HepG2 (cell line): ENCODE results near the gene GDE1. TPM values are rescaled to one million over a fixed set of nuclear protein-coding genes. Genes with fewer than 3 reads are reported as not detected.

Experiments
- CEBPB ChIP-seq: IDR thresholded peaks from 2 replicates; pipeline ENCODE4 v1.6.1; 2011; ENCODE audit warnings: low read depth, low read length, improper control_type of control experiment, borderline replicate concordance
- CEBPG ChIP-seq: IDR thresholded peaks from 2 replicates; pipeline ENCODE4 v1.6.1; 2016
- CREM ChIP-seq, 2 experiments: sonication (generic) in 1 of 2; formaldehyde crosslinking in 1 of 2; IDR thresholded peaks; 2 replicates each; pipeline versions ENCODE4 v1.4.0 to v1.6.1; 2016 to 2020; ENCODE audit warnings: antibody characterized with exemption in 1 of 2, mild to moderate bottlenecking in 1 of 2, missing genetic modification reagents in 1 of 2
- DNMT1 ChIP-seq: sonication (generic); formaldehyde crosslinking; IDR thresholded peaks from 2 replicates; pipeline ENCODE4 v1.5.1; 2020; ENCODE audit warnings: mild to moderate bottlenecking, missing genetic modification reagents
- GPN1 ChIP-seq: sonication (generic); formaldehyde crosslinking; IDR thresholded peaks from 2 replicates; pipeline ENCODE4 v1.5.1; 2020; ENCODE audit warnings: missing genetic modification reagents, borderline replicate concordance
- HNF4A ChIP-seq: sonication (generic); formaldehyde crosslinking; IDR thresholded peaks from 2 replicates; pipeline ENCODE4 v1.4.0; 2020; ENCODE audit warnings: missing genetic modification reagents
- KDM1A ChIP-seq: IDR thresholded peaks from 2 replicates; pipeline ENCODE4 v1.6.1; 2016; ENCODE audit warnings: missing compliant biosample characterization
- MAF1 ChIP-seq: sonication (generic); formaldehyde crosslinking; IDR thresholded peaks from 2 replicates; pipeline ENCODE4 v1.5.0; 2020; ENCODE audit warnings: missing genetic modification reagents, borderline replicate concordance
- NR2F6 ChIP-seq, 2 experiments: IDR thresholded peaks; 2 replicates each; pipeline ENCODE4 v1.6.1; 2016; ENCODE audit warnings: antibody characterized with exemption in 1 of 2, mild to moderate bottlenecking in 1 of 2
- ONECUT2 ChIP-seq: sonication (generic); formaldehyde crosslinking; IDR thresholded peaks from 2 replicates; pipeline ENCODE4 v1.4.0; 2020; ENCODE audit warnings: missing genetic modification reagents
- PITX1 ChIP-seq: sonication (generic); formaldehyde crosslinking; IDR thresholded peaks from 2 replicates; pipeline ENCODE4 v1.5.1; 2020; ENCODE audit warnings: mild to moderate bottlenecking, missing genetic modification reagents
- PPARG ChIP-seq: conservative IDR thresholded peaks from 2 replicates; pipeline ENCODE4 v1.6.1; 2016; ENCODE audit warnings: missing biosample characterization, missing genetic modification reagents
- SMYD3 ChIP-seq: sonication (generic); formaldehyde crosslinking; IDR thresholded peaks from 2 replicates; pipeline ENCODE4 v1.8.1; 2023; ENCODE audit warnings: mild to moderate bottlenecking, missing genetic modification reagents
- ZBTB38 ChIP-seq: sonication (generic); formaldehyde crosslinking; IDR thresholded peaks from 2 replicates; pipeline ENCODE4 v1.5.1; 2020; ENCODE audit warnings: mild to moderate bottlenecking, missing genetic modification reagents
- ZNF296 ChIP-seq: sonication (generic); formaldehyde crosslinking; conservative IDR thresholded peaks from 2 replicates; pipeline ENCODE4 v1.5.0; 2020; ENCODE audit warnings: mild to moderate bottlenecking, missing genetic modification reagents
- polyA plus RNA-seq, 8 experiments: library from polyadenylated mRNA; depleted of rRNA in 3 of 8; stranded (reverse) in 7 of 8; unstranded in 1 of 8; fragments of >200 nt; fragmentation: Illumina TruSeq in 4 of 8; extraction: Trizol in 4 of 8; gene quantifications; 2 replicates each; pipeline versions ENCODE4 v1.2.1 to v1.2.3, GENCODE V29; 2011 to 2016; ENCODE audit warnings: low read depth in 4 of 8, missing spikeins in 1 of 8, mixed read lengths in 1 of 8; ENCODE audit not compliant: insufficient read depth in 1 of 8
- total RNA-seq, 5 experiments: library from RNA; depleted of rRNA; stranded (reverse); fragments of >200 nt; fragmentation: Illumina TruSeq; extraction: Trizol; gene quantifications; 2 replicates each; pipeline ENCODE4 v1.2.3, GENCODE V29; 2016; ENCODE audit warnings: low read depth in 1 of 5
- TF ChIP-seq, protein P1 (sequence below): sonication (generic); formaldehyde crosslinking; IDR thresholded peaks from 2 replicates; pipeline ENCODE4 v1.4.0; 2020; ENCODE audit warnings: low read depth, mild to moderate bottlenecking, missing genetic modification reagents
- TF ChIP-seq, protein P2 (sequence below): sonication (generic); formaldehyde crosslinking; IDR thresholded peaks from 2 replicates; pipeline ENCODE4 v1.5.0; 2020; ENCODE audit warnings: missing genetic modification reagents
- TF ChIP-seq, protein P3 (sequence below): sonication (generic); formaldehyde crosslinking; IDR thresholded peaks from 2 replicates; pipeline ENCODE4 v1.4.0; 2020; ENCODE audit warnings: missing genetic modification reagents, mild to moderate bottlenecking, borderline replicate concordance
- TF ChIP-seq, protein P4 (sequence below): IDR thresholded peaks from 2 replicates; pipeline ENCODE4 v1.6.1; 2016; ENCODE audit warnings: control low read depth
- TF ChIP-seq, protein P5 (sequence below): sonication (generic); formaldehyde crosslinking; IDR thresholded peaks from 2 replicates; pipeline ENCODE4 v1.5.0; 2020; ENCODE audit warnings: mild to moderate bottlenecking, missing genetic modification reagents
- TF ChIP-seq, protein P6 (sequence below): IDR thresholded peaks from 2 replicates; pipeline ENCODE4 v1.6.1; 2016; ENCODE audit warnings: low read depth, control low read depth

The GDE1 gene
- total and polyA plus RNA-seq, 2 of the 13 experiments (the other 11 are each of a cell fraction or from before 2014, with no cell fraction given), result 35.9 to 59.0 TPM

DNA sequence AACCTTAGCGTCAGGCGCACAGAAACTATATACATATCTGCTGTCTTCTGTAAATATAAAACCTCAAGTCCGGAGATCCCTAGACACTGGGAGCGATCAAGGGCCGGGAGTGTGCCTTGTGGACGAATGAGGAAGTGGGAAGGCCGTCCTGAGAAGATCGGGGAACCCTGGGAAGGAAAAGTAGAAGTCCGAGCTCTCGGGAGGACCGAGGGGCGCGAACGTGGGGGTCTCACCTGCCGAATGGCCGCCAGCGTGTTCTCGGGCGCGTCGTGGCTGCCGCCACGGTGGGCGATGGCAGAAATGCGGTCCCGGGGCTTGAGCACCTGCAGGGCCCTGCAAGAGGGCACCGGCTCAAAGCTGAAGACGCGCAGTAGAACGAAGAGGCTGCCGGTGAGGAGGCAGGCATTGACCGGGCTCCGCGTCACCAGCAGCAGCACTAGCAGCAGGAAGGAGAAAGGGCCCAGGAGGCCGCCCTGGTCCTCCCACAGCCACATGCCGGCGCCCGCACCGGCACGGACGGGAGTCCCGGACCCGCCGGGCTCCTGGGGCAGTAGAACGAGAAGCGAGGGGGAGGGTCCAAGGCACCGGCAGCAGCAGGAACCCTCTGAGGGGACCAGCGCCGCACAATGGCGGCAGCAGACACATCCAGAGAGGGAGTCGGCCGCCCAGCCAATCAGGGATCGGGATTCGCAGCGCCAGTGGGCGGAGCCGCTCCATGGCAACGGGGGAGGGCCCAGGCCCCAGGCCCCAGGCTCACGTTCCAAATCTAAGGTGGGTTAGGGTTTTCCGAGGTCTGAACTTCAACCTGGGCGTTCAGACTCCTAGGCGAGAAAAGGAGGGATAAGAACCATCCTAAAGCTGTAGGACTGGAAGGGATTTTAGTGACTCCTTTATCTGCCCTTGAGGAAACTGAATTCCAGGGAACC is at the start of gene GDE1 (continued):
- TF ChIP-seq, protein P1, sequence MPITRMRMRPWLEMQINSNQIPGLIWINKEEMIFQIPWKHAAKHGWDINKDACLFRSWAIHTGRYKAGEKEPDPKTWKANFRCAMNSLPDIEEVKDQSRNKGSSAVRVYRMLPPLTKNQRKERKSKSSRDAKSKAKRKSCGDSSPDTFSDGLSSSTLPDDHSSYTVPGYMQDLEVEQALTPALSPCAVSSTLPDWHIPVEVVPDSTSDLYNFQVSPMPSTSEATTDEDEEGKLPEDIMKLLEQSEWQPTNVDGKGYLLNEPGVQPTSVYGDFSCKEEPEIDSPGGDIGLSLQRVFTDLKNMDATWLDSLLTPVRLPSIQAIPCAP (CRISPR knock-in tag), result no peak
- TF ChIP-seq HNF4A, result no peak
- TF ChIP-seq ONECUT2 (CRISPR knock-in tag), result no peak
- TF ChIP-seq ZNF296 (CRISPR knock-in tag), result no peak
- TF ChIP-seq, protein P2, sequence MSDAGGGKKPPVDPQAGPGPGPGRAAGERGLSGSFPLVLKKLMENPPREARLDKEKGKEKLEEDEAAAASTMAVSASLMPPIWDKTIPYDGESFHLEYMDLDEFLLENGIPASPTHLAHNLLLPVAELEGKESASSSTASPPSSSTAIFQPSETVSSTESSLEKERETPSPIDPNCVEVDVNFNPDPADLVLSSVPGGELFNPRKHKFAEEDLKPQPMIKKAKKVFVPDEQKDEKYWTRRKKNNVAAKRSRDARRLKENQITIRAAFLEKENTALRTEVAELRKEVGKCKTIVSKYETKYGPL (CRISPR knock-in tag), result no peak
- TF ChIP-seq GPN1, result 0 out of 2 replicates have a peak, but pooled peaks have one; percentile 57
- 0 out of 2 replicates have a peak, but pooled peaks have one; percentile 53 for TF ChIP-seq KDM1A (CRISPR knock-in tag)
- no peak for TF ChIP-seq CEBPB
- TF ChIP-seq, protein P3, sequence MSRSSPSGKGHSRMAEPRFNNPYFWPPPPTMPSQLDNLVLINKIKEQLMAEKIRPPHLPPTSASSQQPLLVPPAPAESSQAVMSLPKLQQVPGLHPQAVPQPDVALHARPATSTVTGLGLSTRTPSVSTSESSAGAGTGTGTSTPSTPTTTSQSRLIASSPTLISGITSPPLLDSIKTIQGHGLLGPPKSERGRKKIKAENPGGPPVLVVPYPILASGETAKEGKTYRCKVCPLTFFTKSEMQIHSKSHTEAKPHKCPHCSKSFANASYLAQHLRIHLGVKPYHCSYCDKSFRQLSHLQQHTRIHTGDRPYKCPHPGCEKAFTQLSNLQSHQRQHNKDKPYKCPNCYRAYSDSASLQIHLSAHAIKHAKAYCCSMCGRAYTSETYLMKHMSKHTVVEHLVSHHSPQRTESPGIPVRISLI (CRISPR knock-in tag), result peak; percentile 9; the same call in 1 of the 2 replicates
- TF ChIP-seq CEBPG (CRISPR knock-in tag), result no peak
- TF ChIP-seq CREM (IDR thresholded peaks at IDR 0.05), result no peak; the same call in 1 of the 2 replicates
- peak; percentile 1; the same call in 1 of the 2 replicates for TF ChIP-seq CREM (CRISPR knock-in tag; IDR thresholded peaks at IDR 0.05)
- TF ChIP-seq, protein P4, sequence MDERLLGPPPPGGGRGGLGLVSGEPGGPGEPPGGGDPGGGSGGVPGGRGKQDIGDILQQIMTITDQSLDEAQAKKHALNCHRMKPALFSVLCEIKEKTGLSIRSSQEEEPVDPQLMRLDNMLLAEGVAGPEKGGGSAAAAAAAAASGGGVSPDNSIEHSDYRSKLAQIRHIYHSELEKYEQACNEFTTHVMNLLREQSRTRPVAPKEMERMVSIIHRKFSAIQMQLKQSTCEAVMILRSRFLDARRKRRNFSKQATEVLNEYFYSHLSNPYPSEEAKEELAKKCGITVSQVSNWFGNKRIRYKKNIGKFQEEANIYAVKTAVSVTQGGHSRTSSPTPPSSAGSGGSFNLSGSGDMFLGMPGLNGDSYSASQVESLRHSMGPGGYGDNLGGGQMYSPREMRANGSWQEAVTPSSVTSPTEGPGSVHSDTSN, result no peak
- TF ChIP-seq, protein P5, sequence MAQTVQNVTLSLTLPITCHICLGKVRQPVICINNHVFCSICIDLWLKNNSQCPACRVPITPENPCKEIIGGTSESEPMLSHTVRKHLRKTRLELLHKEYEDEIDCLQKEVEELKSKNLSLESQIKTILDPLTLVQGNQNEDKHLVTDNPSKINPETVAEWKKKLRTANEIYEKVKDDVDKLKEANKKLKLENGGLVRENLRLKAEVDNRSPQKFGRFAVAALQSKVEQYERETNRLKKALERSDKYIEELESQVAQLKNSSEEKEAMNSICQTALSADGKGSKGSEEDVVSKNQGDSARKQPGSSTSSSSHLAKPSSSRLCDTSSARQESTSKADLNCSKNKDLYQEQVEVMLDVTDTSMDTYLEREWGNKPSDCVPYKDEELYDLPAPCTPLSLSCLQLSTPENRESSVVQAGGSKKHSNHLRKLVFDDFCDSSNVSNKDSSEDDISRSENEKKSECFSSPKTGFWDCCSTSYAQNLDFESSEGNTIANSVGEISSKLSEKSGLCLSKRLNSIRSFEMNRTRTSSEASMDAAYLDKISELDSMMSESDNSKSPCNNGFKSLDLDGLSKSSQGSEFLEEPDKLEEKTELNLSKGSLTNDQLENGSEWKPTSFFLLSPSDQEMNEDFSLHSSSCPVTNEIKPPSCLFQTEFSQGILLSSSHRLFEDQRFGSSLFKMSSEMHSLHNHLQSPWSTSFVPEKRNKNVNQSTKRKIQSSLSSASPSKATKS (CRISPR knock-in tag), result no peak
- no peak for TF ChIP-seq DNMT1
- TF ChIP-seq MAF1 (CRISPR knock-in tag), result no peak; the same call in 1 of the 2 replicates
- TF ChIP-seq ZBTB38, result peak; percentile 85
- TF ChIP-seq NR2F6 (IDR thresholded peaks at IDR 0.05), result no peak
- peak; percentile 68; the same call in 1 of the 2 replicates for TF ChIP-seq NR2F6 (CRISPR knock-in tag; IDR thresholded peaks at IDR 0.05)
- TF ChIP-seq, protein P6, sequence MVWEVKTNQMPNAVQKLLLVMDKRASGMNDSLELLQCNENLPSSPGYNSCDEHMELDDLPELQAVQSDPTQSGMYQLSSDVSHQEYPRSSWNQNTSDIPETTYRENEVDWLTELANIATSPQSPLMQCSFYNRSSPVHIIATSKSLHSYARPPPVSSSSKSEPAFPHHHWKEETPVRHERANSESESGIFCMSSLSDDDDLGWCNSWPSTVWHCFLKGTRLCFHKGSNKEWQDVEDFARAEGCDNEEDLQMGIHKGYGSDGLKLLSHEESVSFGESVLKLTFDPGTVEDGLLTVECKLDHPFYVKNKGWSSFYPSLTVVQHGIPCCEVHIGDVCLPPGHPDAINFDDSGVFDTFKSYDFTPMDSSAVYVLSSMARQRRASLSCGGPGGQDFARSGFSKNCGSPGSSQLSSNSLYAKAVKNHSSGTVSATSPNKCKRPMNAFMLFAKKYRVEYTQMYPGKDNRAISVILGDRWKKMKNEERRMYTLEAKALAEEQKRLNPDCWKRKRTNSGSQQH (CRISPR knock-in tag), result peak; percentile 79
- TF ChIP-seq SMYD3 (CRISPR knock-in tag), result 0 out of 2 replicates have a peak, but pooled peaks have one; percentile 69
- TF ChIP-seq PPARG (CRISPR knock-in tag), result peak; percentile 61; the same call in 1 of the 2 replicates
- TF ChIP-seq PITX1, result 0 out of 2 replicates have a peak, but pooled peaks have one; percentile 72
